HepG2 (cell line): ENCODE measurements around the gene SNX30. TPM values are rescaled to one million over a fixed set of nuclear protein-coding genes. Genes with fewer than 3 reads are reported as not detected.

Experiments
- ATAC-seq: fragments of 200-7000 bp; cut with Tn5 transposase; 3 replicates; pipeline ENCODE4 v1.9.1; 2020; ENCODE audit warnings: mild to moderate bottlenecking, moderate library complexity
- BruUV-seq: library from RNA; stranded (reverse); fragments of 400-500 nt; replicated peaks from 2 replicates; lab custom pipeline; 2021; lab: Mats Ljungman, UMichigan
- CTCF ChIA-PET: fragments of 300-600 bp; formaldehyde crosslinking; extraction: SDS; loops from one replicate; lab custom pipeline; 2021; ENCODE audit warnings: low total read pairs, inconsistent platforms, low intra/inter-chr PET ratio; lab: Yijun Ruan, JAX
- POLR2A ChIA-PET: fragments of 350-600 bp; sonication (Branson Sonifier 250); formaldehyde crosslinking; loops from one replicate; lab custom pipeline; 2020; ENCODE audit warnings: antibody characterized with exemption, inconsistent platforms; lab: Yijun Ruan, JAX
- DNase-seq: peaks from one replicate; pipeline ENCODE4 v3.0.0-alpha.2; 2015; ENCODE audit warnings: low spot score
- FAIRE-seq: peaks from 3 replicates; lab custom pipeline; 2011; peaks lifted over from hg19 to GRCh38; lab: Jason Lieb, UNC
- H2AFZ ChIP-seq: one replicate; pipeline ENCODE4 v1.6.1; 2011; ENCODE audit warnings: low read length, inconsistent platforms
- H3K27ac ChIP-seq: fragments of 300-600 bp; 3 replicates; pipeline ENCODE4 v1.8.0; 2011; ENCODE audit warnings: mixed run types, mild to moderate bottlenecking, mixed read lengths, low read length, inconsistent platforms; ENCODE audit not compliant: insufficient read depth; ENCODE audit errors: extremely low read length
- H3K27me3 ChIP-seq, 2 experiments: fragments of 200-600 bp in 1 of 2; 2 replicates in 1 of 2; 3 replicates in 1 of 2; pipeline versions ENCODE4 v1.6.0 to v1.8.0; 2011; ENCODE audit warnings: low read length in 2 of 2, mild to moderate bottlenecking in 2 of 2, moderate library complexity in 2 of 2, inconsistent platforms in 1 of 2; ENCODE audit not compliant: insufficient read depth in 2 of 2, control insufficient read depth in 1 of 2
- H3K36me3 ChIP-seq, 2 experiments: fragments of 200-600 bp in 1 of 2; replicated peaks in 1 of 2; 2 replicates in 1 of 2; 3 replicates in 1 of 2; pipeline versions ENCODE4 v1.5.1 to v1.8.0; 2011; ENCODE audit warnings: low read length in 2 of 2, inconsistent platforms in 1 of 2; ENCODE audit not compliant: insufficient read depth in 2 of 2, control insufficient read depth in 1 of 2
- H3K4me1 ChIP-seq: 2 replicates; pipeline ENCODE4 v1.5.1; 2012; ENCODE audit warnings: low read length, inconsistent platforms; ENCODE audit not compliant: insufficient read depth
- H3K4me2 ChIP-seq: 2 replicates; pipeline ENCODE4 v1.6.0; 2011; ENCODE audit warnings: low read depth, low read length, inconsistent platforms
- H3K4me3 ChIP-seq, 3 experiments: fragments of 200-600 bp in 1 of 3; sonication (generic), shearing (Covaris generic) in 1 of 3; replicated peaks in 1 of 3; 2 replicates each; pipeline ENCODE4 v1.5.1; 2011 to 2016; ENCODE audit warnings: low read length in 3 of 3, inconsistent platforms in 2 of 3, low read depth in 2 of 3, mild to moderate bottlenecking in 2 of 3, control low read depth in 1 of 3, mixed read lengths in 1 of 3; ENCODE audit not compliant: insufficient read depth in 1 of 3
- H3K79me2 ChIP-seq: one replicate; pipeline ENCODE4 v1.6.1; 2011; ENCODE audit warnings: low read length, inconsistent platforms; ENCODE audit not compliant: insufficient read depth
- H3K9ac ChIP-seq: 2 replicates; pipeline ENCODE4 v1.6.0; 2011; ENCODE audit warnings: mild to moderate bottlenecking, low read depth, low read length, inconsistent platforms; ENCODE audit not compliant: insufficient read depth
- H3K9me3 ChIP-seq: 2 replicates; pipeline ENCODE4 v1.5.1; 2012; ENCODE audit warnings: mild to moderate bottlenecking, low read length
- H4K20me1 ChIP-seq: 2 replicates; pipeline ENCODE4 v1.6.0; 2011; ENCODE audit warnings: inconsistent platforms, mild to moderate bottlenecking, low read length, moderate library complexity; ENCODE audit not compliant: insufficient read depth
- AGO1 ChIP-seq: fragments of 200-400 bp; formaldehyde crosslinking; IDR thresholded peaks from 2 replicates; pipeline ENCODE4 v1.6.1; 2017; ENCODE audit warnings: mild to moderate bottlenecking, low read depth, low read length, moderate library complexity; ENCODE audit not compliant: poor library complexity, severe bottlenecking
- CAMTA2 ChIP-seq: sonication (generic); formaldehyde crosslinking; IDR thresholded peaks from 2 replicates; pipeline ENCODE4 v1.4.0; 2020; ENCODE audit warnings: mild to moderate bottlenecking, missing genetic modification reagents, borderline replicate concordance
- CCAR2 ChIP-seq: fragments of 200-400 bp; formaldehyde crosslinking; optimal IDR thresholded peaks from 2 replicates; pipeline ENCODE3; 2018; ENCODE audit warnings: low read depth, mild to moderate bottlenecking, low read length, moderate library complexity
- ETV5 ChIP-seq: IDR thresholded peaks from 2 replicates; pipeline ENCODE4 v1.6.1; 2018; ENCODE audit warnings: missing biosample characterization, missing genetic modification reagents, inconsistent platforms, borderline replicate concordance
- FLYWCH1 ChIP-seq: sonication (generic); formaldehyde crosslinking; IDR thresholded peaks from 2 replicates; pipeline ENCODE4 v1.8.1; 2023; ENCODE audit warnings: mild to moderate bottlenecking, missing genetic modification reagents
- FOSL2 ChIP-seq: sonication (generic); formaldehyde crosslinking; IDR thresholded peaks from 2 replicates; pipeline ENCODE4 v1.4.0; 2020; ENCODE audit warnings: missing genetic modification reagents
- HOXA9 ChIP-seq: sonication (generic); formaldehyde crosslinking; IDR thresholded peaks from 2 replicates; pipeline ENCODE4 v1.8.1; 2022; ENCODE audit warnings: missing genetic modification reagents, mild to moderate bottlenecking, moderate library complexity, borderline replicate concordance
- MTA3 ChIP-seq: sonication (generic); formaldehyde crosslinking; IDR thresholded peaks from 2 replicates; pipeline ENCODE4 v1.4.0; 2020; ENCODE audit warnings: missing genetic modification reagents
- NCOR1 ChIP-seq: fragments of 200-600 bp; sonication (generic); IDR thresholded peaks from 2 replicates; pipeline ENCODE4 v1.7.0; 2017; ENCODE audit warnings: antibody characterized with exemption, low read length, borderline replicate concordance
- SALL1 ChIP-seq: sonication (generic); formaldehyde crosslinking; IDR thresholded peaks from 2 replicates; pipeline ENCODE4 v1.8.0; 2022; ENCODE audit warnings: mild to moderate bottlenecking, missing genetic modification reagents
- THAP11 ChIP-seq: IDR thresholded peaks from 2 replicates; pipeline ENCODE4 v1.6.1; 2016; ENCODE audit warnings: missing biosample characterization, missing genetic modification reagents
- ZC3H13 ChIP-seq: sonication (generic); formaldehyde crosslinking; IDR thresholded peaks from 2 replicates; pipeline ENCODE4 v1.8.1; 2023; ENCODE audit warnings: mild to moderate bottlenecking, missing genetic modification reagents, moderate library complexity
- ZFP62 ChIP-seq: sonication (generic); formaldehyde crosslinking; IDR thresholded peaks from 2 replicates; pipeline ENCODE4 v1.4.0; 2020; ENCODE audit warnings: missing genetic modification reagents
- ZNF431 ChIP-seq: sonication (generic); formaldehyde crosslinking; IDR thresholded peaks from 2 replicates; pipeline ENCODE4 v1.9.0; 2022; ENCODE audit warnings: missing genetic modification reagents, low read depth, mild to moderate bottlenecking, borderline replicate concordance
- ZNF598 ChIP-seq: sonication (generic); formaldehyde crosslinking; IDR thresholded peaks from 2 replicates; pipeline ENCODE4 v1.5.1; 2020; ENCODE audit warnings: mild to moderate bottlenecking, missing genetic modification reagents, borderline replicate concordance
- ZNF652 ChIP-seq: IDR thresholded peaks from 2 replicates; pipeline ENCODE4 v1.6.1; 2016; ENCODE audit warnings: low read depth, borderline replicate concordance
- ZNF678 ChIP-seq: sonication (generic); formaldehyde crosslinking; IDR thresholded peaks from 2 replicates; pipeline ENCODE4 v1.4.0; 2020; ENCODE audit warnings: mild to moderate bottlenecking, missing genetic modification reagents
- ZNF839 ChIP-seq: sonication (generic); formaldehyde crosslinking; IDR thresholded peaks from 2 replicates; pipeline ENCODE4 v1.4.0; 2020; ENCODE audit warnings: missing genetic modification reagents, mild to moderate bottlenecking, borderline replicate concordance
- ZNF841 ChIP-seq: sonication (generic); formaldehyde crosslinking; IDR thresholded peaks from 2 replicates; pipeline ENCODE4 v1.8.1; 2023; ENCODE audit warnings: missing genetic modification reagents, borderline replicate concordance
- WGBS: methylation state at CpG from one replicate; pipeline ENCODE4 v1.1.6; 2017; ENCODE audit warnings: low lambda C conversion rate; 5-methylcytosine and 5-hydroxymethylcytosine counted together
- in situ Hi-C: cut with HindIII; loops from 2 replicates; pipeline ENCODE4 v1.10.0; 2017; ENCODE audit warnings: low pct_unique_long_range_greater_than_20kb; ENCODE audit not compliant: extremely low pct_ligation_motif_present
- intact Hi-C: fragments of 100-400 bp; cut with micrococcal nuclease; formaldehyde crosslinking; loops from one replicate; pipeline ENCODE4 v1.10.0; 2022; ENCODE audit not compliant: unreplicated experiment
- polyA plus RNA-seq, 8 experiments: library from polyadenylated mRNA; depleted of rRNA in 3 of 8; stranded (reverse) in 7 of 8; unstranded in 1 of 8; fragments of >200 nt; fragmentation: Illumina TruSeq in 4 of 8; extraction: Trizol in 4 of 8; gene quantifications; 2 replicates each; pipeline versions ENCODE4 v1.2.1 to v1.2.3, GENCODE V29; 2011 to 2016; ENCODE audit warnings: low read depth in 4 of 8, missing spikeins in 1 of 8, mixed read lengths in 1 of 8; ENCODE audit not compliant: insufficient read depth in 1 of 8
- total RNA-seq, 5 experiments: library from RNA; depleted of rRNA; stranded (reverse); fragments of >200 nt; fragmentation: Illumina TruSeq; extraction: Trizol; gene quantifications; 2 replicates each; pipeline ENCODE4 v1.2.3, GENCODE V29; 2016; ENCODE audit warnings: low read depth in 1 of 5
- TF ChIP-seq, protein P1 (sequence below): sonication (generic); formaldehyde crosslinking; IDR thresholded peaks from 2 replicates; pipeline ENCODE4 v1.4.0; 2020; ENCODE audit warnings: missing genetic modification reagents
- TF ChIP-seq, protein P2 (sequence below): sonication (generic); formaldehyde crosslinking; IDR thresholded peaks from 2 replicates; pipeline ENCODE4 v1.5.0; 2020; ENCODE audit warnings: missing genetic modification reagents, mild to moderate bottlenecking, borderline replicate concordance

Gene SNX30
- total and polyA plus RNA-seq, 2 of the 13 experiments (the other 11 are each of a cell fraction or from before 2014, with no cell fraction given), result 4.4 to 12.4 TPM

DNA sequence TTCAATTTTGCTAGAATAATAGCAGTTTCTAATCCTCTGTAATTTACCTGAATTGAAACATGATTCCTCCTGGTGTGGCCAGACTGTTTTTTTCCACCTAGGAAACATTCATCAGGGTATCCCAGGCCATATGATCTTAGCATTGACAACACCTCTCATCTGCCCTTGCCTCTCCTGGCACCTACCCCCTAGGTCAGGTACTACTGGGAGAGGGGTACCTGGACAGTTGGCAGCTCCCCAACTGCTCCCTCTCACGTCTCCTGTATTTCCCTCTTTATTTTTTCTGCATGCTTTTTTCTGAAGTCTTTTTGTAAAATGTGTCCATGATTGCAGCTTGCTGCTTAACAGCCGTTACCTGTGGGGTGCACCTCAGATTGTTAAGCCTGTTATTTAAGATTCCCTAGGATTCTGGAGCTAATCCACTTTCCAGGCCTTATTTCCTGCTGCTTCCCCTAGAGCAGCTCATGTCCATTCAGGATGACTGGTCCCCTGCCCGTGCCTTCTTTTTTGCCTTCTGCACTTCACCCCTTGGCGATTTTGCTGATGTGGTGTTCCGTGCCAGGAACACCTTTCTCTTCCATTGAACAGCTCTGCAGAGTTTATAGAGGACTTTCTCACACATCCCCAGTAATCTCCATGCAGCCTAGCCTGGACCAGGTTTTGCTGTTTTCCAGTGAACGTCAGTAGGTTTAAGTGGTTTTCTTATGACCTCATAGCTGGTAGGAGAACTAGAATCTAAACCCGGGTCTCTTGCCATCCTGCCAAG lies 33.6 kb downstream of the SNX30 start (continued):
- TF ChIP-seq ZFP62 (CRISPR knock-in tag), result no peak
- TF ChIP-seq, protein P1, sequence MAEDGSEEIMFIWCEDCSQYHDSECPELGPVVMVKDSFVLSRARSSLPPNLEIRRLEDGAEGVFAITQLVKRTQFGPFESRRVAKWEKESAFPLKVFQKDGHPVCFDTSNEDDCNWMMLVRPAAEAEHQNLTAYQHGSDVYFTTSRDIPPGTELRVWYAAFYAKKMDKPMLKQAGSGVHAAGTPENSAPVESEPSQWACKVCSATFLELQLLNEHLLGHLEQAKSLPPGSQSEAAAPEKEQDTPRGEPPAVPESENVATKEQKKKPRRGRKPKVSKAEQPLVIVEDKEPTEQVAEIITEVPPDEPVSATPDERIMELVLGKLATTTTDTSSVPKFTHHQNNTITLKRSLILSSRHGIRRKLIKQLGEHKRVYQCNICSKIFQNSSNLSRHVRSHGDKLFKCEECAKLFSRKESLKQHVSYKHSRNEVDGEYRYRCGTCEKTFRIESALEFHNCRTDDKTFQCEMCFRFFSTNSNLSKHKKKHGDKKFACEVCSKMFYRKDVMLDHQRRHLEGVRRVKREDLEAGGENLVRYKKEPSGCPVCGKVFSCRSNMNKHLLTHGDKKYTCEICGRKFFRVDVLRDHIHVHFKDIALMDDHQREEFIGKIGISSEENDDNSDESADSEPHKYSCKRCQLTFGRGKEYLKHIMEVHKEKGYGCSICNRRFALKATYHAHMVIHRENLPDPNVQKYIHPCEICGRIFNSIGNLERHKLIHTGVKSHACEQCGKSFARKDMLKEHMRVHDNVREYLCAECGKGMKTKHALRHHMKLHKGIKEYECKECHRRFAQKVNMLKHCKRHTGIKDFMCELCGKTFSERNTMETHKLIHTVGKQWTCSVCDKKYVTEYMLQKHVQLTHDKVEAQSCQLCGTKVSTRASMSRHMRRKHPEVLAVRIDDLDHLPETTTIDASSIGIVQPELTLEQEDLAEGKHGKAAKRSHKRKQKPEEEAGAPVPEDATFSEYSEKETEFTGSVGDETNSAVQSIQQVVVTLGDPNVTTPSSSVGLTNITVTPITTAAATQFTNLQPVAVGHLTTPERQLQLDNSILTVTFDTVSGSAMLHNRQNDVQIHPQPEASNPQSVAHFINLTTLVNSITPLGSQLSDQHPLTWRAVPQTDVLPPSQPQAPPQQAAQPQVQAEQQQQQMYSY, result peak; percentile 94

DNA sequence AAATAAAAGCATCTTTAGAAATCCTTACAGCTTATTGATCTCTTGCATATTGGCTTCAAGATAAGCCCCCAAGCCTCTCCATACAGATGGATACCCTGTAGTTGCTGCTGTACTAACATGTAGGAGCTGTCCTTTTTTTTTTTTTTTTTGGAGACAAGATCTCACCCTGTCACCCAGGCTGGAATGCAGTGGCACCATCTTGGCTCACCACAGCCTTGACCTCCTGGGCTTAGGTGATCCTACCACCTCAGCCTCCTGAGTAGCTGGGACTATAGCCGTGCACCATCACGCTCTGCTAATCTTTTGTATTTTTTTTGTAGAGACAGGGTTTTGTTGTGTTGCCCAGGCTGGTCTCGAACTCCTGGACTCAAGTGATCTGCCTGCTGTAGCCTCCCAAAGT lies 35.4 kb downstream of the SNX30 start:
- Histone ChIP-seq H3K9ac (no peak overlapping the region), H4K20me1 (no peaks in the 10 kb centered on the region; the same call in 1 of the 2 replicates), H3K4me1 (peaks cover 9% of the 10 kb centered on the region), H3K4me2 (no peak overlapping the region), H3K4me3 (no peak overlapping the region), H3K79me2 (no peaks in the 10 kb centered on the region), H3K27ac (no peak overlapping the region), H3K9me3 (no peaks in the 10 kb centered on the region), H3K27me3 (no peaks in the 10 kb centered on the region), H2AFZ (no peak overlapping the region), H3K36me3 (no peaks in the 10 kb centered on the region)
- ChIA-PET CTCF (no interaction called here), POLR2A (interaction anchor here (1.0 kb wide), 1 partner anchor 22 kb away, joined by 3 read pairs; no protein-coding TSS in a partner anchor)
- in situ Hi-C loops (no loop called here), intact Hi-C loops (no loop called here)
- FAIRE-seq (no peak), DNase-seq (no peak), ATAC-seq (no peak)
- no TSS peak for BruUV-seq
- WGBS, result 97% methylated on average over 3 of the region's 3 CpGs
- TF ChIP-seq NCOR1 (no peak), AGO1 (no peak), THAP11 (CRISPR knock-in tag) (no peak), ZNF598 (CRISPR knock-in tag) (no peak), FOSL2 (CRISPR knock-in tag) (no peak), ZC3H13 (CRISPR knock-in tag) (no peak), MTA3 (no peak), SALL1 (CRISPR knock-in tag) (no peak), ETV5 (no peak), HOXA9 (no peak), ZNF652 (CRISPR knock-in tag) (no peak), FLYWCH1 (CRISPR knock-in tag) (no peak), ZNF841 (CRISPR knock-in tag) (no peak), ZNF839 (no peak), ZNF678 (CRISPR knock-in tag) (no peak), ZNF431 (no peak), CAMTA2 (CRISPR knock-in tag) (no peak), CCAR2 (no peak)
- TF ChIP-seq, protein P2, sequence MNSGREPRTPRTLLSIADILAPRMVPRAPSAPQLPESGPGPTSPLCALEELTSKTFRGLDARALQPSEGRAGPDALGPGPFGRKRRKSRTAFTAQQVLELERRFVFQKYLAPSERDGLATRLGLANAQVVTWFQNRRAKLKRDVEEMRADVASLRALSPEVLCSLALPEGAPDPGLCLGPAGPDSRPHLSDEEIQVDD (CRISPR knock-in tag), result no peak
